Ishikawa (cell line): ENCODE data around the gene CC2D2A.

Source experiments
- CEBPB ChIP-seq: IDR thresholded peaks from 2 replicates; pipeline ENCODE4 v1.6.1; 2012
- CREB1 ChIP-seq: IDR thresholded peaks from 2 replicates; pipeline ENCODE4 v1.6.1; 2012; ENCODE audit warnings: low read depth
- EGR1 ChIP-seq: IDR thresholded peaks from 2 replicates; pipeline ENCODE4 v1.6.1; 2012
- EP300 ChIP-seq: IDR thresholded peaks from 2 replicates; pipeline ENCODE4 v1.6.1; 2012; ENCODE audit warnings: borderline replicate concordance
- FOXM1 ChIP-seq: IDR thresholded peaks from 2 replicates; pipeline ENCODE4 v1.6.1; 2012; ENCODE audit warnings: low read depth, borderline replicate concordance
- MAX ChIP-seq: IDR thresholded peaks from 2 replicates; pipeline ENCODE4 v1.6.1; 2012
- NFIC ChIP-seq: IDR thresholded peaks from 2 replicates; pipeline ENCODE4 v1.6.1; 2012
- RAD21 ChIP-seq: IDR thresholded peaks from 2 replicates; pipeline ENCODE4 v1.6.1; 2012; ENCODE audit warnings: low read depth
- REST ChIP-seq: IDR thresholded peaks from 2 replicates; pipeline ENCODE4 v1.6.1; 2012; ENCODE audit warnings: low read depth, mild to moderate bottlenecking
- TAF1 ChIP-seq: IDR thresholded peaks from 2 replicates; pipeline ENCODE4 v1.6.1; 2012; ENCODE audit warnings: low read depth, mild to moderate bottlenecking
- TCF12 ChIP-seq: IDR thresholded peaks from 2 replicates; pipeline ENCODE4 v1.6.1; 2012; ENCODE audit warnings: low read depth
- TEAD4 ChIP-seq: IDR thresholded peaks from 2 replicates; pipeline ENCODE4 v1.6.1; 2012
- USF1 ChIP-seq: IDR thresholded peaks from 2 replicates; pipeline ENCODE4 v1.6.1; 2012
- YY1 ChIP-seq: IDR thresholded peaks from 2 replicates; pipeline ENCODE4 v1.6.1; 2012; ENCODE audit warnings: low read depth
- ZBTB7A ChIP-seq: IDR thresholded peaks from 2 replicates; pipeline ENCODE4 v1.6.1; 2012; ENCODE audit warnings: low read depth

Gene CC2D2A

GRCh38 chr4:15478724-15479088 lies 9.0 kb downstream of the CC2D2A start:
- no peak for TF ChIP-seq EGR1
- TF ChIP-seq NFIC: no peak
- TF ChIP-seq CEBPB: no peak
- no peak for TF ChIP-seq ZBTB7A
- no peak for TF ChIP-seq TEAD4
- no peak for TF ChIP-seq USF1
- TF ChIP-seq FOXM1: no peak
- no peak for TF ChIP-seq EP300
- TF ChIP-seq REST: no peak
- no peak for TF ChIP-seq RAD21
- no peak for TF ChIP-seq YY1
- no peak for TF ChIP-seq TAF1
- TF ChIP-seq TCF12: no peak
- no peak for TF ChIP-seq MAX
- no peak for TF ChIP-seq CREB1

DNA sequence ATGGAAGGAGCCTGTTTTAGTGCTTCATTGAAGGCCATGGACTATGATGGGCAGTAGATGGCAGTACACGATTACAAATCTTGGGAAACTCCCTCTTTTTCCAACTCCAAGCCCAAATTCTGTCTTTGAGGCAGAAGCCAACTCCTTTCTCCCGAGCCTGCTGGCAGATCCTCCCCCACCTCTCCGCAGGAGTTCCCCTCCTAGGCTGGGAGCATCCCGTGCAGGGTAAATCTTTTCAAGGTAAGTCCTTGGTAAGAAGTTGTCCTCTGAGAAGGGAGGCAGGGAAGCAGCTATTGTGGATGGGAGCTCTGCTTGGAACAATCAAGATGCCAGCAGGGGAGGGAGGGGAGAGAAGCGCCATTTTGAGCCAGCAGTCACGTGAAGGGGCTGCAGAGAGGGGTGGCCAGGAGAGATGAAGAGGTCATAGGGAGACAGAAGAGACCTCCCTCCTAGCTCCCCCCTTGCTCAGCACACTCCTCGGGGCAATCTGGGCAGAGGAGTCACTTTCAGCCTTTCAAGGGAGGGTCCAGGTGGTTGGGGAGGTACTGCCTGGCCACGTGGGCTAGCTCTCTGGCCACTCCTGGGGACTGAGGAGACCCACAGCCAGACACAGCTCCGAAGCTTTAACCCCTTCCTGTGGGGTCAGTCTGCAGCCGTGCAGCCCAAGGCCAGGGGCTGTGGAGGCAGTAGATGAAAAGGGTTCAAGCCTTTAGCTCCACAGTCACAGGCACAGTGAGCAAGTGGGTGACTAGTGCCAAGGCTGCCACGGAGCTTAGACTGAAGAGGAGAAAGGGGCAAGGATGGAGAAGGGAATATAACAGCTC lies 9.6 kb downstream of the CC2D2A start:
- no peak for TF ChIP-seq TEAD4
- no peak for TF ChIP-seq REST
- TF ChIP-seq USF1: peak; percentile 84
- no peak for TF ChIP-seq ZBTB7A
- TF ChIP-seq EGR1: no peak
- peak; percentile 75 for TF ChIP-seq RAD21
- no peak for TF ChIP-seq TCF12
- peak; percentile 70 for TF ChIP-seq YY1

- TF ChIP-seq CEBPB (no peak), EP300 (no peak), TAF1 (no peak), REST (no peak), CREB1 (no peak), ZBTB7A (no peak), FOXM1 (no peak), EGR1 (no peak), RAD21 (no peak), NFIC (no peak), MAX (no peak), USF1 (no peak), TEAD4 (no peak), TCF12 (no peak), YY1 (no peak)
Measured at GRCh38 chr4:15479913-15480185, 10.2 kb downstream of the CC2D2A start.
